ENCODE data around the gene FMNL1.

The FMNL1 gene

GRCh38 chr17:45284176-45285140 is 62.8 kb downstream of the FMNL1 start:
- DNase-seq, result peak in 1 of 5 donors; percentile 37

- DNase-seq, result no peak
Measured at GRCh38 chr17:45286286-45286685, 64.6 kb downstream of the FMNL1 start.

GRCh38 chr17:45287526-45288500 is 66.1 kb downstream of the FMNL1 start:
- DNase-seq, result no peak

- DNase-seq, result no peak
Measured at GRCh38 chr17:45288825-45289224, 67.1 kb downstream of the FMNL1 start.

GRCh38 chr17:45289301-45290268 is 67.9 kb downstream of the FMNL1 start:
- no peak for DNase-seq

- DNase-seq, result no peak
Measured at GRCh38 chr17:45290269-45290765, 68.6 kb downstream of the FMNL1 start.

- DNase-seq, result no peak
Measured at GRCh38 chr17:45291171-45291805, 69.6 kb downstream of the FMNL1 start.

GRCh38 chr17:45292696-45293412 is 71.2 kb downstream of the FMNL1 start:
- no peak for DNase-seq

GRCh38 chr17:45293413-45294211 is 71.9 kb downstream of the FMNL1 start:
- peak in 1 of 5 donors; percentile 34 for DNase-seq

- no peak for DNase-seq
Measured at GRCh38 chr17:45294506-45294905, 72.8 kb downstream of the FMNL1 start.

GRCh38 chr17:45296003-45296832 is 74.5 kb downstream of the FMNL1 start:
- no peak for DNase-seq

- DNase-seq, result no peak
Measured at GRCh38 chr17:45296833-45297124, 75.1 kb downstream of the FMNL1 start.
